Measurements from ENCODE around the gene PDE4A. TPM values are rescaled to one million over a fixed set of nuclear protein-coding genes. Genes with fewer than 3 reads are reported as not detected.
A peak's percentile ranks its signal among the peaks of the same experiment; 100 is the strongest.

Gene PDE4A
- total and polyA plus RNA-seq, 11 donors: 5.2 to 33.3 (median 13.7) TPM

GRCh38 chr19:10505583-10506229, 85.4 kb downstream of the PDE4A start:
- no peaks in the 10 kb centered on the region for H3K9me3 ChIP-seq
- peaks cover 0 to 19% (median 6%) of the 10 kb centered on the region in 9 donors for H3K27me3 ChIP-seq
- H3K4me3 ChIP-seq: no peak overlapping the region
- ATAC-seq (no peak), DNase-seq (peak; percentile 66 to 84 (median 73))
- TF ChIP-seq POLR2A (IDR thresholded peaks at IDR 0.05): no peak
- TF ChIP-seq CTCF (IDR thresholded peaks at IDR 0.05): peak; percentile 56 to 86 (median 76)
- peaks cover 0 to 24% (median 13%) of the 10 kb centered on the region in 12 donors for H3K4me1 ChIP-seq
- 30 to 34% (median 31%) methylated on average over 17 of the region's 17 CpGs for WGBS, 4 donors
- intact Hi-C loops (cut with DNase I): loop anchor here in 3 of 10 donors (1.0 to 10.0 kb wide), 2 partner anchors 59 to 67 kb away; partner anchors contain the start of genes CDKN2D (in 2 of the 3) and KRI1 (in 2 of the 3)
- H3K36me3 ChIP-seq: no peaks in the 10 kb centered on the region
- H3K27ac ChIP-seq: no peak overlapping the region

DNA sequence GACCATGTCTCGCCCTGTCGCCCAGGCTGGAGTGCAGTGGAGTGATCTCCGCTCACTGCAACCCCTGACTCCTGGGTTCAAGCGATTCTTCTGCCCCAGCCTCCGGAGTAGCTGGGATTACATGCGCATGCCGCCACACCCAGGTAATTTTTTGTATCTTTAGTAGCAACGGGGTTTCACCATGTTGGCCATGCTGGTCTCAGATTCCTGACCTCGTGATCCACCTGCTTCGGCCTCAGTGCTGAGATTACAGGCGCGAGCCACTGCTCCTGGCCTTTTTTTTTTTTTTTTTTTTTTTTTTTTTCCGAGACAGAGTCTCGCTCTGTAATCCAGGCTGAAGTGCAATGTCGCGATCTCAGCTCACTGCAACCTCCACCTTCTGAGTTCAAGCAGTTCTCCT, 87.7 kb downstream of the PDE4A start:
- Histone ChIP-seq H3K4me1 (peaks cover 0 to 12% (median 4%) of the 10 kb centered on the region in 12 donors), H3K4me3 (no peak overlapping the region), H3K27me3 (peaks cover 2 to 34% (median 14%) of the 10 kb centered on the region in 9 donors), H3K27ac (no peak overlapping the region), H3K9me3 (no peaks in the 10 kb centered on the region), H3K36me3 (no peaks in the 10 kb centered on the region)
- no peak for ATAC-seq
- TF ChIP-seq CTCF (IDR thresholded peaks at IDR 0.05) (no peak), POLR2A (IDR thresholded peaks at IDR 0.05) (no peak)
- DNase-seq: no peak
- intact Hi-C loops (cut with DNase I): loop anchor here in 2 of 10 donors (10.0 kb wide), 1 partner anchor 57 kb away; the partner anchor contains the start of genes CDKN2D (in 2 of the 2) and KRI1 (in 2 of the 2)
- 87 to 94% (median 91%) methylated on average over 16 of the region's 16 CpGs for WGBS, 4 donors

GRCh38 chr19:10508707-10509106, 88.4 kb downstream of the PDE4A start:
- Histone ChIP-seq H3K4me3 (no peak overlapping the region), H3K9me3 (no peaks in the 10 kb centered on the region), H3K27ac (no peak overlapping the region), H3K27me3 (peaks cover 9 to 41% (median 21%) of the 10 kb centered on the region in 9 donors), H3K4me1 (peaks cover 0 to 7% (median 0%) of the 10 kb centered on the region in 12 donors), H3K36me3 (no peaks in the 10 kb centered on the region)
- intact Hi-C loops (cut with DNase I): loop anchor here in 2 of 10 donors (10.0 kb wide), 1 partner anchor 56 kb away; the partner anchor contains the start of genes CDKN2D (in 2 of the 2) and KRI1 (in 2 of the 2)
- ATAC-seq (no peak), DNase-seq (no peak)
- WGBS, 4 donors: 86 to 94% (median 87%) methylated on average over 3 of the region's 3 CpGs
- no peak for TF ChIP-seq POLR2A (IDR thresholded peaks at IDR 0.05)
- TF ChIP-seq CTCF (IDR thresholded peaks at IDR 0.05): no peak

DNA sequence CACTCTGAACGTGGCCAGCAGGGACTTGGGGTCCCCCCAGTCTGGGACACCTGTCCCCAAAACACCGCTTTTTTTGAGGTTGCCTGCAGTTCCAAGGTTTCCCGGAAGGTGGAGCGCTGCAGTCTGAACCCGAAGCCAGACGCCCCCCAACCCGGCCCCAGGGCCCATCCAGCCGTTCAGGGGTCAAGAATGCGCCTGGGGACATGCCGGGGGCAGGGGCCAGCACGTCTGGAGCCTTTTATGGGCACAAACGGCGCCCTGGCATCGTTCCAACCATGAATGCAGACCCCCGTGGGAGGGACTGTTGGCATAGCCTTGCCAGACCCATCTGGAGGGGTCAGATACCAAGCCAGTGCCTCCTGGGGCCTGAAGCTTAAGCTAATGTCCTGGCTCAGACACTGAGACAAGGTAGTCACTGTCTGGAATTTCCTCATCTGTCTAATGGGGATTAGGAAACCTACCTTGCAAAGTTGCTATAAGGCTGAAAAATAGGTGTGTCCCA, 90.0 kb downstream of the PDE4A start:
- WGBS, 4 donors: 5 to 9% (median 7%) methylated on average over 7 to 15 of the region's 15 CpGs
- DNase-seq (no peak), ATAC-seq (no peak)
- H3K4me3 ChIP-seq: no peak overlapping the region
- H3K36me3 ChIP-seq: no peaks in the 10 kb centered on the region
- H3K9me3 ChIP-seq: no peaks in the 10 kb centered on the region
- TF ChIP-seq CTCF (IDR thresholded peaks at IDR 0.05) (peak; percentile 44 to 70 (median 58)), POLR2A (IDR thresholded peaks at IDR 0.05) (no peak)
- intact Hi-C loops (cut with DNase I): no loop called here
- H3K4me1 ChIP-seq: peaks cover 0 to 17% (median 0%) of the 10 kb centered on the region in 12 donors
- peaks cover 22 to 57% (median 38%) of the 10 kb centered on the region in 9 donors for H3K27me3 ChIP-seq
- no peak overlapping the region for H3K27ac ChIP-seq

All from heart left ventricle (tissue), 16 donors.